Esophagus muscularis mucosa (tissue), 4 donors: ENCODE measurements around the gene CLEC16A. TPM values are rescaled to one million over a fixed set of nuclear protein-coding genes. Genes with fewer than 3 reads are reported as not detected.
A peak's percentile ranks its signal among the peaks of the same experiment; 100 is the strongest.

Experiments used
- DNase-seq: peaks from one replicate; pipeline ENCODE4 v3.0.0-alpha.2; 2017; ENCODE audit errors: extremely low spot score
- H3K27ac ChIP-seq, 4 donors: fragments of 200-600 bp; sonication (generic); replicated peaks in 1 of 4; 1 replicate in 3 of 4; 2 replicates in 1 of 4; pipeline ENCODE4 v1.5.1; 2016 to 2019; ENCODE audit warnings: mild to moderate bottlenecking in 1 of 4
- H3K27me3 ChIP-seq, 4 donors: fragments of 200-600 bp; sonication (generic); one replicate each; pipeline versions ENCODE4 v1.5.1 to v1.6.0; 2016 to 2019
- H3K36me3 ChIP-seq, 4 donors: fragments of 200-600 bp; sonication (generic); one replicate each; pipeline ENCODE4 v1.5.1; 2016 to 2019
- H3K4me1 ChIP-seq, 4 donors: fragments of 200-600 bp; sonication (generic); one replicate each; pipeline ENCODE4 v1.5.1; 2016 to 2019
- H3K4me3 ChIP-seq, 4 donors: fragments of 200-600 bp; sonication (generic); 1 replicate in 2 of 4; 2 replicates in 2 of 4; pipeline ENCODE4 v1.5.1; 2016 to 2019; ENCODE audit warnings: mild to moderate bottlenecking in 4 of 4, moderate library complexity in 1 of 4
- H3K9me3 ChIP-seq, 4 donors: fragments of 200-600 bp; sonication (generic); 1 replicate in 3 of 4; 2 replicates in 1 of 4; pipeline ENCODE4 v1.5.1; 2016 to 2019
- EP300 ChIP-seq: sonication (generic); formaldehyde crosslinking; IDR thresholded peaks from one replicate; pipeline ENCODE4 v1.6.1; 2017; ENCODE audit warnings: antibody characterized with exemption
- POLR2A ChIP-seq: fragments of 450-650 bp; IDR thresholded peaks from one replicate; pipeline ENCODE4 v1.6.1; 2017; ENCODE audit warnings: antibody characterized with exemption, moderate library complexity, mild to moderate bottlenecking, low read depth
- POLR2AphosphoS5 ChIP-seq, 2 donors: sonication (generic); formaldehyde crosslinking; IDR thresholded peaks; one replicate each; pipeline ENCODE4 v1.6.1; 2017; ENCODE audit warnings: antibody characterized with exemption in 2 of 2
- WGBS: methylation state at CpG from one replicate; pipeline ENCODE4 v1.1.5; 2018; 5-methylcytosine and 5-hydroxymethylcytosine counted together
- intact Hi-C: fragments of 100-400 bp; cut with DNase I; formaldehyde crosslinking; loops from one replicate; pipeline ENCODE4 v1.15.1; 2023
- total RNA-seq, 4 donors: library from RNA; depleted of rRNA; stranded (reverse); fragments of >200 nt; gene quantifications; one replicate each; pipeline versions ENCODE4 v1.1.0 to v1.2.1, GENCODE V29; 2016
- TF ChIP-seq, protein P1 (sequence below), 3 experiments: fragments of 200-600 bp in 2 of 3; fragments of 450-650 bp in 1 of 3; sonication (generic) in 2 of 3; IDR thresholded peaks; one replicate each; pipeline ENCODE4 v1.5.1; 2017 to 2019; ENCODE audit warnings: antibody characterized with exemption in 3 of 3, mild to moderate bottlenecking in 2 of 3, moderate library complexity in 1 of 3

CLEC16A gene
- total RNA-seq, 4 donors from 2014 or later = 22.3 to 34.7 (median 29.2) TPM

DNA sequence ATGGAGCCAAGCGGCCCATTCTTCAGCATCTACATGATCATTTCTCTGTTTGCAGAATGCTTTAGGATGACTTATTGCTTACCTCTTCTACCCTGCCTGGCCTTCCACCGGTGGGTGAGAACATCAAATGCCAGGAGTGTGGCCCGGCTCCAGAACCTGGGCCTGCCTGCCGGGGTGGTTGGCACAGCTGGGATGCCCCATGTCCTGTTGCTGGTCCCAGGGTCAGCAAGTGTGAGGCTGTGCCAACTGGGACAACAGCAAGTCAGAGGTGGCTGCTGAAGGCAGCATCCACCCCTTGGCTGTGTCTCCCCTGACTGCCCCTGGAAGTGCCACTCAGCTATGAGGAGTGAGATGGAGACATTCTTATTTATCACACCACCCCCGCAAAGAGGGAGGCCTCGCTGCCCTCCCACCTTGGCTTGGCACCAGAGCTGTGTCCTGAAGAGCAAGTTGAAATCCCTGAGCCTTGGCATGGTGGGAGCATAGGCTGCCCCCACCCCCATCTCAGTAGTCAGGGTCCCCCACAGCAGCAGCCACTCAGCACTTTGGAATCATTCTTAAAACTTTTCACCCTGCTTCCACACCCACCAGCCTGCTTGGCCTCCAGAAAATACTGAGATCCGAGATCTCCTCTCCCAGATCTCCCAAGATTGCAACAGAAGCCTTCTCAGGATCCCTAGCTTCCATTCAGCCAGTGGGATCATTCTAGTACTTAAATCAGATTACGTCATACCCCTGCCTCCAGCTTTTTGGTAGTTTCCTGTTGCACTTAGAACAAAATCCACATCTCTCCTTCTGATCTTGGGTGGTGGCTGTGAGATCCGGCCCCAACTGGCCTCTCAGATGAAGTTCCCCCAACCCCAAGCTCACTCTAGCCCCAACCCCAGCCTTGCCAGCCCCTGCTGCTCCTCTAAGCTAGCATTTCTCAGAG lies 184.1 kb downstream of the CLEC16A start:
- Histone ChIP-seq H3K9me3 (no peaks in the 10 kb centered on the region), H3K4me3 (no peak overlapping the region), H3K36me3 (peaks cover 12 to 44% (median 31%) of the 10 kb centered on the region in 4 donors), H3K4me1 (peaks cover 47 to 58% (median 52%) of the 10 kb centered on the region in 4 donors), H3K27me3 (no peaks in the 10 kb centered on the region), H3K27ac (peak overlapping the region; percentile 44 to 65 (median 58))
- DNase-seq = no peak
- intact Hi-C loops = no loop called here
- WGBS = 46% methylated on average over 7 of the region's 9 CpGs
- TF ChIP-seq, protein P1, sequence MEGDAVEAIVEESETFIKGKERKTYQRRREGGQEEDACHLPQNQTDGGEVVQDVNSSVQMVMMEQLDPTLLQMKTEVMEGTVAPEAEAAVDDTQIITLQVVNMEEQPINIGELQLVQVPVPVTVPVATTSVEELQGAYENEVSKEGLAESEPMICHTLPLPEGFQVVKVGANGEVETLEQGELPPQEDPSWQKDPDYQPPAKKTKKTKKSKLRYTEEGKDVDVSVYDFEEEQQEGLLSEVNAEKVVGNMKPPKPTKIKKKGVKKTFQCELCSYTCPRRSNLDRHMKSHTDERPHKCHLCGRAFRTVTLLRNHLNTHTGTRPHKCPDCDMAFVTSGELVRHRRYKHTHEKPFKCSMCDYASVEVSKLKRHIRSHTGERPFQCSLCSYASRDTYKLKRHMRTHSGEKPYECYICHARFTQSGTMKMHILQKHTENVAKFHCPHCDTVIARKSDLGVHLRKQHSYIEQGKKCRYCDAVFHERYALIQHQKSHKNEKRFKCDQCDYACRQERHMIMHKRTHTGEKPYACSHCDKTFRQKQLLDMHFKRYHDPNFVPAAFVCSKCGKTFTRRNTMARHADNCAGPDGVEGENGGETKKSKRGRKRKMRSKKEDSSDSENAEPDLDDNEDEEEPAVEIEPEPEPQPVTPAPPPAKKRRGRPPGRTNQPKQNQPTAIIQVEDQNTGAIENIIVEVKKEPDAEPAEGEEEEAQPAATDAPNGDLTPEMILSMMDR (IDR thresholded peaks at IDR 0.05) = no peak
- TF ChIP-seq EP300 (no peak), POLR2AphosphoS5 (IDR thresholded peaks at IDR 0.05) (no peak), POLR2A (no peak)

DNA sequence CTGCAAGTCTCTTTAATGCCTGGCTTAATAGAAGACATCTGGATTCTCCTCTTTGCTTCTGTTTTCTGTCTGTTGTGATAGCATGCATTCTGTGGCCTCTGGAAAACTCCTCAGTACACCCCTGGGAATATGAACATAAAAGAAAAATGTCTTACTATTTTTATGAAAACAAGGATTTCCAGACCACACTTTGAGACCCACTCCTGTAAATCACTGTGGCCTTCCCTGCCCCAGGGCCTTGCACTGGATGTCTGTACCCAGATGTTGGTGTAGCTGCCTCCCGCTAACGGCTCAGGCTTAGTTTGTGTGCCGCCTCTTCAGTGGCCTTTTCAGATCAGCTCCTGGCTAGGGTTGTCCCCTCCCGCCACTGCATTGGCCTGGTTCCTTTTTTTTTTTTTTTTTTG lies 185.0 kb downstream of the CLEC16A start:
- TF ChIP-seq, protein P1 (IDR thresholded peaks at IDR 0.05) = no peak
- TF ChIP-seq POLR2A (no peak), EP300 (no peak), POLR2AphosphoS5 (IDR thresholded peaks at IDR 0.05) (no peak)
- intact Hi-C loops = no loop called here
- Histone ChIP-seq H3K27me3 (no peaks in the 10 kb centered on the region), H3K4me3 (no peak overlapping the region), H3K9me3 (no peaks in the 10 kb centered on the region), H3K36me3 (peaks cover 3 to 35% (median 22%) of the 10 kb centered on the region in 4 donors), H3K4me1 (peaks cover 56 to 67% (median 61%) of the 10 kb centered on the region in 4 donors), H3K27ac (peak overlapping the region in 2 of 4 donors; percentile 63 to 65)
- DNase-seq = no peak
- 84% methylated on average over 4 of the region's 4 CpGs for WGBS

DNA sequence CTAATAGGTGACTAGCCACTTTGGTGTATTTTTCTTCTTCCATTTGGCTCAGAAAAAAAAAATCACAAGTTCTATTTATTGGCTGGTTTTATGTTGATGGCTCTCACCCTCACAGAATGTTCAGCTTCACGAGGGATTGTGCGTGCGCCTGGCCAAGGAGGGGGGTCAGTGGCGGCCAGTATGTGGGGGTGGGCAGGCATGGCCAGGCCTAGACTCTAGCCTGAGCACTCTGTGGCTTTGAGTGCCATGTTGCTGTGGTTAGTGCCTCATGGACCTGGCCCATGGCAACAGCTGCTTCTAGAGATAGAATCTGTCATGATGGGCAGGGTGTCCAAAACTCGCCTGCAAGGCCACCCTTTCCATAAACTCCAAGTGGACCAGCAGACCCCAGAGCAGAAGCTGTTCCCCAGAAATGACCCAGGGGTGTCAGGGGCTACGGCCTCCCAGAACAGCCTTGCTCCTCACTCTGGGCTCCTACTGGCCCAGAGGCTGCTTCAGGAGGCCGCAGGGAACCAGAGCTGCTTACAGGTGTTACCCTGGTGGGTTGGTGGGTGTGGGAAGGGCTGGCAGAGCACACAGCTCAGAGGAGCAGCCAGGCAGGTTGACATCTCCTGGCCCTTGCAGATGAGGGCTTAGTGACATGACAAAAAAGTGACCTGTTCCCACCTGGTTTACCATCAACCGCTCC lies 186.8 kb downstream of the CLEC16A start:
- Histone ChIP-seq H3K9me3 (no peaks in the 10 kb centered on the region), H3K4me1 (peaks cover 70 to 78% (median 72%) of the 10 kb centered on the region in 4 donors), H3K36me3 (peaks cover 0 to 18% (median 6%) of the 10 kb centered on the region in 4 donors), H3K27ac (peak overlapping the region; percentile 57 to 79 (median 68)), H3K27me3 (no peaks in the 10 kb centered on the region), H3K4me3 (no peak overlapping the region)
- DNase-seq = no peak
- TF ChIP-seq, protein P1 (IDR thresholded peaks at IDR 0.05) = no peak
- TF ChIP-seq POLR2AphosphoS5 (IDR thresholded peaks at IDR 0.05) (no peak), EP300 (no peak), POLR2A (no peak)
- intact Hi-C loops = loop anchor here (5.0 kb wide), 1 partner anchor 39 kb away; no protein-coding TSS in a partner anchor
- WGBS = 93% methylated on average over 7 of the region's 8 CpGs

DNA sequence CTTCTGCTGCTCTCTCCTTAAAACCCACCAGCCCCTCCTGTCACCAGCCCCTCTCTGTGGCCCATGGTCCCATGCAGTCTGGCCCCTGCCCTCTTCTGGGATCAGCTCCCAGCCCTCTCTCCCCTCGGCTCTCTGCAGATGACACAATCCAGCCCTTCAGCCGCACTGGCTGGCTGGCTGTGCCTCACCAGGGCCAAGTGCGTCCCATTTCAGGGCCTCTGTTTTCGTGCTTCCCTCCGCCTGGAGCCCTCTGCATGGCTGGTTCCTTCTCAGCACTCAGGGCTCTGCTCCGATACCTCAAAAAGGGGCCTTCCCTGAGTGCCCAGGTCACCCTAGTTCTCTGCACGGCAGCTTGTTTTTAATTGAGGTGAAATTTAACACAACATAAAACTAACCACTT lies 187.3 kb downstream of the CLEC16A start:
- Histone ChIP-seq H3K4me1 (peaks cover 70 to 78% (median 76%) of the 10 kb centered on the region in 4 donors), H3K27ac (peak overlapping the region; percentile 57 to 79 (median 68)), H3K4me3 (no peak overlapping the region), H3K9me3 (no peaks in the 10 kb centered on the region), H3K36me3 (peaks cover 0 to 12% (median 4%) of the 10 kb centered on the region in 4 donors), H3K27me3 (no peaks in the 10 kb centered on the region)
- no peak for TF ChIP-seq POLR2AphosphoS5 (IDR thresholded peaks at IDR 0.05)
- TF ChIP-seq, protein P1 (IDR thresholded peaks at IDR 0.05) = no peak
- TF ChIP-seq POLR2A = no peak
- TF ChIP-seq EP300 = no peak
- intact Hi-C loops = loop anchor here (5.0 kb wide), 1 partner anchor 39 kb away; no protein-coding TSS in a partner anchor
- DNase-seq = no peak
- WGBS = 34% methylated on average over 7 of the region's 7 CpGs
